ENCODE measurements around the gene DOK5.

- TF ChIP-seq, protein P1, sequence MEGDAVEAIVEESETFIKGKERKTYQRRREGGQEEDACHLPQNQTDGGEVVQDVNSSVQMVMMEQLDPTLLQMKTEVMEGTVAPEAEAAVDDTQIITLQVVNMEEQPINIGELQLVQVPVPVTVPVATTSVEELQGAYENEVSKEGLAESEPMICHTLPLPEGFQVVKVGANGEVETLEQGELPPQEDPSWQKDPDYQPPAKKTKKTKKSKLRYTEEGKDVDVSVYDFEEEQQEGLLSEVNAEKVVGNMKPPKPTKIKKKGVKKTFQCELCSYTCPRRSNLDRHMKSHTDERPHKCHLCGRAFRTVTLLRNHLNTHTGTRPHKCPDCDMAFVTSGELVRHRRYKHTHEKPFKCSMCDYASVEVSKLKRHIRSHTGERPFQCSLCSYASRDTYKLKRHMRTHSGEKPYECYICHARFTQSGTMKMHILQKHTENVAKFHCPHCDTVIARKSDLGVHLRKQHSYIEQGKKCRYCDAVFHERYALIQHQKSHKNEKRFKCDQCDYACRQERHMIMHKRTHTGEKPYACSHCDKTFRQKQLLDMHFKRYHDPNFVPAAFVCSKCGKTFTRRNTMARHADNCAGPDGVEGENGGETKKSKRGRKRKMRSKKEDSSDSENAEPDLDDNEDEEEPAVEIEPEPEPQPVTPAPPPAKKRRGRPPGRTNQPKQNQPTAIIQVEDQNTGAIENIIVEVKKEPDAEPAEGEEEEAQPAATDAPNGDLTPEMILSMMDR (IDR thresholded peaks at IDR 0.05; ENCODE audit: control extremely low read depth in 1 of 3, insufficient read depth in 1 of 3, low read depth in 1 of 3, low read length in 3 of 3), result no peak
- no peak for TF ChIP-seq SIRT6 (IDR thresholded peaks at IDR 0.05; ENCODE audit: low read length)
- TF ChIP-seq RAD21 (IDR thresholded peaks at IDR 0.05 in 1 of 2, conservative IDR thresholded peaks at IDR 0.05 in 1 of 2; ENCODE audit: low read depth in 2 of 2, low read length in 2 of 2), result no peak
- TF ChIP-seq RXRA (IDR thresholded peaks at IDR 0.05; ENCODE audit: insufficient read depth, low read depth, low read length), result no peak
- TF ChIP-seq GABPA (IDR thresholded peaks at IDR 0.05; ENCODE audit: borderline replicate concordance, insufficient read depth, low read length), result no peak
- no peak for TF ChIP-seq CREB1 (IDR thresholded peaks at IDR 0.05)
- TF ChIP-seq YY1 (IDR thresholded peaks at IDR 0.05; ENCODE audit: low read depth, low read length), result no peak
- TF ChIP-seq, protein P2, sequence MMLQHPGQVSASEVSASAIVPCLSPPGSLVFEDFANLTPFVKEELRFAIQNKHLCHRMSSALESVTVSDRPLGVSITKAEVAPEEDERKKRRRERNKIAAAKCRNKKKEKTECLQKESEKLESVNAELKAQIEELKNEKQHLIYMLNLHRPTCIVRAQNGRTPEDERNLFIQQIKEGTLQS (IDR thresholded peaks at IDR 0.05; ENCODE audit: insufficient read depth, low read depth, low read length), result no peak
- TF ChIP-seq SP1 (IDR thresholded peaks at IDR 0.05; ENCODE audit: low read depth, low read length), result no peak
- no peak for TF ChIP-seq EZH2 (IDR thresholded peaks at IDR 0.05; ENCODE audit: low read depth, low read length, severe bottlenecking)
- no peak for TF ChIP-seq SIN3A (conservative IDR thresholded peaks at IDR 0.05 in 1 of 2, IDR thresholded peaks at IDR 0.05 in 1 of 2; ENCODE audit: low read depth in 1 of 2, low read length in 2 of 2)
- no peak for TF ChIP-seq SRF (IDR thresholded peaks at IDR 0.05; ENCODE audit: low read depth, low read length)
- TF ChIP-seq POLR2A (IDR thresholded peaks at IDR 0.05; ENCODE audit: control extremely low read depth in 1 of 2, low read depth in 2 of 2, low read length in 2 of 2), result no peak
- no peak for TF ChIP-seq KDM1A (IDR thresholded peaks at IDR 0.05; ENCODE audit: borderline replicate concordance, low read length)
Measured at GRCh38 chr20:54643761-54644160, 168.4 kb downstream of the DOK5 start.
